CD4-positive, alpha-beta T cell treated with Interleukin-6 for 4 hours (primary cell): ENCODE data around the gene COG1.

Source experiments
- DNase-seq: peaks from one replicate; pipeline ENCODE4 v3.0.0-alpha.2; 2020; ENCODE audit warnings: mixed read lengths

Gene COG1

GRCh38 chr17:73170324-73170723, 22.5 kb upstream of the COG1 start:
- DNase-seq = no peak

- DNase-seq = no peak
Observed at GRCh38 chr17:73172252-73172651, 20.6 kb upstream of the COG1 start.

GRCh38 chr17:73174126-73174525, 18.7 kb upstream of the COG1 start:
- no peak for DNase-seq

GRCh38 chr17:73175962-73176565, 16.8 kb upstream of the COG1 start:
- DNase-seq = no peak

GRCh38 chr17:73179387-73179786, 13.5 kb upstream of the COG1 start:
- no peak for DNase-seq

- DNase-seq = no peak
Observed at GRCh38 chr17:73179878-73180277, 13.0 kb upstream of the COG1 start.

GRCh38 chr17:73182616-73183310, 10.1 kb upstream of the COG1 start:
- no peak for DNase-seq

GRCh38 chr17:73184136-73184993, 8.5 kb upstream of the COG1 start:
- no peak for DNase-seq

GRCh38 chr17:73186283-73187050, 6.4 kb upstream of the COG1 start:
- DNase-seq = no peak

- DNase-seq = no peak
Observed at GRCh38 chr17:73187203-73187769, 5.6 kb upstream of the COG1 start.

- no peak for DNase-seq
Observed at GRCh38 chr17:73188011-73188410, 4.8 kb upstream of the COG1 start.

- no peak for DNase-seq
Observed at GRCh38 chr17:73189417-73190099, 3.3 kb upstream of the COG1 start.

- peak; percentile 78 for DNase-seq
Observed at GRCh38 chr17:73191443-73192205, 1.2 kb upstream of the COG1 start.

- DNase-seq = peak; percentile 66
Observed at GRCh38 chr17:73192206-73192893, 505 bp upstream of the COG1 start.

GRCh38 chr17:73194514-73195222, 1.8 kb downstream of the COG1 start:
- DNase-seq = no peak

- no peak for DNase-seq
Observed at GRCh38 chr17:73196500-73196899, 3.6 kb downstream of the COG1 start.

- no peak for DNase-seq
Observed at GRCh38 chr17:73197161-73197560, 4.3 kb downstream of the COG1 start.

- no peak for DNase-seq
Observed at GRCh38 chr17:73198201-73198929, 5.5 kb downstream of the COG1 start.

- DNase-seq = no peak
Observed at GRCh38 chr17:73198930-73199260, 6.0 kb downstream of the COG1 start.
